ENCODE results near the gene XRN2.
"Not testable (repeated sequence)": the region's sequence is repeated elsewhere in the genome, so short reads cannot be mapped to it uniquely, and the experiment has no call there.

XRN2 gene

DNA sequence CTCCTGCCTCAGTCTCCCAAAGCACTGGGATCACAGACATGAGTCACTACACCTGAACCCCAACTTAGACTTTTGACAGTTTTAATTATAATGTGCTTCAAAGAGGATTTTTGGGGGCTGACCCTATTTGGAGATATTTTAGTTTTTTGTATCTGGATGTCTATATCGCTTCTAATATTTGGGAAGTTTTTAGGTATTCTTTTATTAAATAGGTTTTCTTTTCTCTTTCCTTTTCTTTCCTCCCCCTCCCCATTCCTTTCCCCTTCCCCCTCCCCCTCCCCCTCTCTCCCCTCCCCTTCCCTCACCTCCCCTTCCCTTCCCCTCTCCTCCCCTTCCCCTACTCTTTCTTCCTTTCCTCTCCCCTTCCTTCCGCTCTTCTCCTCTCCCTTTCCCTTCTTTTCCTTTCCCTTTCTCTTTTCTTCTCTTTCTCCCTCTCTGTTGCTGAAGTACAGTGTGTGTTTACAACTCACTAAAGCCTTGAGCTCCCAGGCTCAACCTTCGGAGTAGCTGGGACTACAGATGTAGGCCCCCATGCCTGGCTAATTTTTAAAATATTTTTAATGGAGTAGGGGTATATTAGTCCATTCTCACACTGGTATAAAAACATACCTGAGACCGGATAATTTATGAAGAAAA is 118.6 kb downstream of the XRN2 start:
- no peak for DNase-seq (ENCODE audit: extremely low spot score)

DNA sequence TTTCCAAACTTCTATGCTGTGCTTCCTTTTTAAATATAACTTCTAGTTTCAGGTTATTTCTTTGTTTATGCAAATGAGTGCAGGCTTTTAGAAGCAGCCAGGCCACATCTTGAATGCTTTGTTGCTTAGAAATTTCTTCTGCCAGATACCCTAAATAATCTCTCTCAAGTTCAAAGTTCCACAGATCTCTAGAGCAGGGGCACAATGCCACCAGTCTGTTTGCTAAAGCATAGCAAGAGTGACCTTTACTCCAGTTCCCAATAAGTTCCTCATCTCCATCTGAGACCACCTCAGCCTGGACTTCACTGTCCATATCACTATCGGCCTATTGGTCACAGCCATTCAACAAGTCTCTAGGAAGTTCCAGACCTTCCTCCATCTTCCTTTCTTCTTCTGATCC is 120.6 kb downstream of the XRN2 start:
- POLR2A ChIA-PET; CTCF ChIA-PET; DNase-seq (ENCODE audit: extremely low spot score): not testable (repeated sequence)

More for the DNA sequence above, 118.6 kb downstream of the XRN2 start:
- TF ChIP-seq, protein P1, sequence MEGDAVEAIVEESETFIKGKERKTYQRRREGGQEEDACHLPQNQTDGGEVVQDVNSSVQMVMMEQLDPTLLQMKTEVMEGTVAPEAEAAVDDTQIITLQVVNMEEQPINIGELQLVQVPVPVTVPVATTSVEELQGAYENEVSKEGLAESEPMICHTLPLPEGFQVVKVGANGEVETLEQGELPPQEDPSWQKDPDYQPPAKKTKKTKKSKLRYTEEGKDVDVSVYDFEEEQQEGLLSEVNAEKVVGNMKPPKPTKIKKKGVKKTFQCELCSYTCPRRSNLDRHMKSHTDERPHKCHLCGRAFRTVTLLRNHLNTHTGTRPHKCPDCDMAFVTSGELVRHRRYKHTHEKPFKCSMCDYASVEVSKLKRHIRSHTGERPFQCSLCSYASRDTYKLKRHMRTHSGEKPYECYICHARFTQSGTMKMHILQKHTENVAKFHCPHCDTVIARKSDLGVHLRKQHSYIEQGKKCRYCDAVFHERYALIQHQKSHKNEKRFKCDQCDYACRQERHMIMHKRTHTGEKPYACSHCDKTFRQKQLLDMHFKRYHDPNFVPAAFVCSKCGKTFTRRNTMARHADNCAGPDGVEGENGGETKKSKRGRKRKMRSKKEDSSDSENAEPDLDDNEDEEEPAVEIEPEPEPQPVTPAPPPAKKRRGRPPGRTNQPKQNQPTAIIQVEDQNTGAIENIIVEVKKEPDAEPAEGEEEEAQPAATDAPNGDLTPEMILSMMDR (IDR thresholded peaks at IDR 0.05; ENCODE audit: control extremely low read depth, extremely low read depth, low read depth, missing control alignments) = no peak
- ChIA-PET CTCF (no interaction called here), POLR2A (no interaction called here)

DNA sequence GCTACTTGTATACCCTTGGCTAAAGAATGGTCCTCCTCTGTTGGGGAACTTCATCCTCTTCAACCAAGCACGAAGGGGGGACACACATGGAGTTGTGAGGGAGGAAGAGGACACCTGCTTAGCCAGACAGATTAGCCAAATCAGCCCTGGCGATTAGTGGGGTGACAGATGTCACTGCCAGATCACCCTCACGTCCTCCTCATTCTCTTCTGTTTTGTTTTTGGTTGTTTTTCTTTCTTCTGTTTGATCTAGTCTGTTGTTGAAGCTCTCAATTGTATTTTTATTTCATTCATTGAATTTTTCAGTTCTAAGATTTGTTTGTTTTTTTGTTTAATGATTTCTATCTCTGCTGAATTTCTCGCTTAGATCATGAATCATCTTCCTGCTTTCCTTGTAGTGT is 121.7 kb downstream of the XRN2 start:
- ChIA-PET CTCF (interaction anchor here (1.0 kb wide), 1 partner anchor 19 kb away, joined by 3 read pairs; no protein-coding TSS in a partner anchor), POLR2A (no interaction called here)
- DNase-seq (ENCODE audit: extremely low spot score) = no peak
- TF ChIP-seq, protein P1 (IDR thresholded peaks at IDR 0.05; ENCODE audit: control extremely low read depth, extremely low read depth, low read depth, missing control alignments) = no peak

DNA sequence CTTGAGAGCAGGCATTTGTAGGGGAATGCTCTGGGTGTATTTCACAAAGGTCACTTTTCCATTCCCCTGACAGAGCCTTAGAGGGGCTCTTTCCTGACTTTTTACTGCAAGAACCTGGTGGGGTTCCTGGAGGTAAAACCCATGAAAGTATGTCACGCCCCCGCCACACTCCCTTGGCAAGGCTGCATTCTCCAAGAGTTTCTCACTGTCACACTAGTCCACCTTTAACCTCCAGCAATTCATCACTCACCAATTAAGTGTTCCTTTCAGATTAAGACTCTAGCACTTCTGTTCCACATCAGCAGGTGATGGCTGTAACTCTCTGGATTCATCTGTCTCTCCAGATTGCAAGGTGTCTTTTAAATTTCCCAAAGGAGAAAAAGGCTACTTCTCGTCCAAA is 126.9 kb downstream of the XRN2 start:
- TF ChIP-seq, protein P1 (IDR thresholded peaks at IDR 0.05; ENCODE audit: control extremely low read depth, extremely low read depth, low read depth, missing control alignments) = no peak
- POLR2A ChIA-PET = no interaction called here
- CTCF ChIA-PET = no interaction called here
- no peak for DNase-seq (ENCODE audit: extremely low spot score)

DNA sequence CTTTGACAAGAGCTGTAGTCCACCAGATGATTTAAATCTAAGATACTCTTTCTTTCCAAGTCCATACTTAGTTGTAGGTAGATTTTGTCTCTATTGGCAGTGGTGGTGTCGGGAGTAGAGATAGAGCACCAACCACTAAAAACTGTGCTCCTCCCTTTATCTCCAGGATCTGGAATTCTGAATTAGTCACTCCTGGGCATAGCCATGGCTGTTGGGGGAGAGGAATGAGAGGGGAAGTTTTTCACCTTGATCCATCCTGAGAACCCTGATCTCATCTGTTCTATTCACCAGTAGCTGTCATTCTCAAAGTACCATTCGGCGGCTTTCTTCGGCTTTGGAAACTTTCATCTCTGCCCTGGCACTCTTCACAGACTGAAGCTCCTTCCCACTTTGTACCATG is 129.8 kb downstream of the XRN2 start:
- CTCF ChIA-PET = no interaction called here
- TF ChIP-seq, protein P1 (IDR thresholded peaks at IDR 0.05; ENCODE audit: control extremely low read depth, extremely low read depth, low read depth, missing control alignments) = no peak
- POLR2A ChIA-PET = no interaction called here
- no peak for DNase-seq (ENCODE audit: extremely low spot score)

DNA sequence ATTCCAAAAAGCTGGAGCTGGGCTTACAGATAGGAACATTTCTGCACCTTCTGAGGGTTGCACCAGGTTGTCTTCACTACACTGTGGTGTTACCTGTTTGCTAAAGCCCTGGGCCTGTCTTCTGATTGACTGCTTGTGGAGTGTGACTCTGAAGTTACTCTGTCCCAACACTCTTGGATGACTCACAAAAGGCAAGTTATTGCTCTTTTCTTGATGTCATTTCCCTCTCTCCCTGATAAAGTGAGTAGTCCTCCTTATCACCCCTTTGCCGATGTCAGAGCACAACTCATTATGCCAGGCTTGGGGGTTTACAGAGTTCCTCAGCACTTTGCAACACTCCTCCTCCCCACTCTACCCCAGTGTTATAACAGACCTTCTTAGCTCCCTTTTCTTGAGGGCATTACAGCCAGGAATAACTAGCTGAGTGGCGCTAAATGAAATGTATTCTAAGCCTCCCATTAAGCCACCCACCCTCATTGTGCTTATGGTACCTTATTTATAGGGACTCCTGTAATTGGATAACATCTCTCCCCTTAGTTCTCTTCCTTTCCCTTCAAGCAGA is 130.3 kb downstream of the XRN2 start:
- CTCF ChIA-PET = no interaction called here
- POLR2A ChIA-PET = no interaction called here
- TF ChIP-seq, protein P1 (IDR thresholded peaks at IDR 0.05; ENCODE audit: control extremely low read depth, extremely low read depth, low read depth, missing control alignments) = no peak
- DNase-seq (ENCODE audit: extremely low spot score) = no peak

DNA sequence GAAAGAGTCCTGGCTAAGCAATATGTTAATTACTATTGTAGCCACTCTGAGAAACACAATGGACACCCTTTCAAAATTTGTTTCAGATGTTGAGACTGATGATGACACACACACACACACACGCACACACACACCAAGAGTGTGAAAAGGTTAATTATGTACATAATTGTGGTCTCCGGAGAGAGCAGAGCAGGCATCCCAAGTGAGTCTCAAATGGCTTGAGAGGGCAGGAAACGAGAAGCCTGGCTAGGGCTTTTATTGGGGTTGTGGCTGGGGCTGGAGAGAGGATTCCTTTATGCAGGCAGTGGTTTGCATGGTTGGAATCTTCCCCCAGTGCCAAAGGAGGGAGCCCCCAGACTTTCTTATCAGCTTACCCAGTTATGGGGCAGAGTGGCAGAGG is 132.4 kb downstream of the XRN2 start:
- ChIA-PET CTCF (no interaction called here), POLR2A (no interaction called here)
- TF ChIP-seq, protein P1 (IDR thresholded peaks at IDR 0.05; ENCODE audit: control extremely low read depth, extremely low read depth, low read depth, missing control alignments) = no peak
- DNase-seq (ENCODE audit: extremely low spot score) = no peak

All from GM10248 (cell line).